ENCODE results near the gene PAWR. TPM values are rescaled to one million over a fixed set of nuclear protein-coding genes. Genes with fewer than 3 reads are reported as not detected.
A peak's percentile ranks its signal among the peaks of the same experiment; 100 is the strongest.

Gene PAWR
- polyA plus RNA-seq, 1 donor (not counting 4 experiments of a cell fraction or from before 2014, with no cell fraction given) = 41.1 TPM

GRCh38 chr12:79676579-79676978, 14.2 kb downstream of the PAWR start:
- H3K4me1 ChIP-seq (ENCODE audit: control insufficient read depth, extremely low read depth, insufficient read depth, low read length) = peaks cover 45% of the 10 kb centered on the region
- peaks cover 10% of the 10 kb centered on the region for H4K20me1 ChIP-seq (ENCODE audit: control insufficient read depth, extremely low read depth, insufficient read depth, low read length)
- TF ChIP-seq EZH2 (IDR thresholded peaks at IDR 0.05; ENCODE audit: low read length) = no peak
- no peak for TF ChIP-seq CTCF (optimal IDR thresholded peaks at IDR 0.05 in 1 of 3, IDR thresholded peaks at IDR 0.05 in 1 of 3, conservative IDR thresholded peaks at IDR 0.05 in 1 of 3; ENCODE audit: extremely low read depth in 1 of 3, insufficient read depth in 2 of 3, low read length in 3 of 3)

GRCh38 chr12:79674629-79675028, 16.1 kb downstream of the PAWR start:
- Histone ChIP-seq H3K4me1 (ENCODE audit: control insufficient read depth, extremely low read depth, insufficient read depth, low read length) (peaks cover 39% of the 10 kb centered on the region), H4K20me1 (ENCODE audit: control insufficient read depth, extremely low read depth, insufficient read depth, low read length) (peaks cover 8% of the 10 kb centered on the region)
- peak; percentile 79 for FAIRE-seq

More at GRCh38 chr12:79676579-79676978, 14.2 kb downstream of the PAWR start:
- H3K9me1 ChIP-seq (ENCODE audit: control insufficient read depth, extremely low read depth, insufficient read depth, low read length) = peaks cover 3% of the 10 kb centered on the region
- no peaks in the 10 kb centered on the region for H3K27me3 ChIP-seq (ENCODE audit: control insufficient read depth, extremely low read depth, insufficient read depth, low read length)
- no peaks in the 10 kb centered on the region for H3K9me3 ChIP-seq (ENCODE audit: control insufficient read depth, low read depth, low read length)
- DNase-seq (ENCODE audit: low read depth, low spot score) (no peak), FAIRE-seq (no peak)
- H2AFZ ChIP-seq (ENCODE audit: control insufficient read depth, low read length) = no peak overlapping the region
- no peak overlapping the region for H3K4me2 ChIP-seq (ENCODE audit: control insufficient read depth, extremely low read depth, insufficient read depth, low read depth, low read length)
- no peak overlapping the region for H3K4me3 ChIP-seq (ENCODE audit: control insufficient read depth in 2 of 3, extremely low read depth in 1 of 3, insufficient read depth in 2 of 3, low read depth in 1 of 3, low read length in 3 of 3)
- no peaks in the 10 kb centered on the region for H3K36me3 ChIP-seq (ENCODE audit: control insufficient read depth in 2 of 2, extremely low read depth in 1 of 2, insufficient read depth in 2 of 2, low read length in 2 of 2)
- no peak overlapping the region for H3K9ac ChIP-seq (ENCODE audit: control insufficient read depth, extremely low read depth, insufficient read depth, low read length)
- dilution Hi-C loops (cut with MboI; ENCODE audit: extremely low pct_ligation_motif_present, low sequenced_read_pairs) = no loop called here
- H3K79me2 ChIP-seq (ENCODE audit: control insufficient read depth, insufficient read depth, low read length) = peaks cover 92% of the 10 kb centered on the region
- H3K27ac ChIP-seq (ENCODE audit: control insufficient read depth, insufficient read depth, low read length) = no peak overlapping the region

More at GRCh38 chr12:79674629-79675028, 16.1 kb downstream of the PAWR start:
- Histone ChIP-seq H3K27me3 (ENCODE audit: control insufficient read depth, extremely low read depth, insufficient read depth, low read length) (no peaks in the 10 kb centered on the region), H3K4me2 (ENCODE audit: control insufficient read depth, extremely low read depth, insufficient read depth, low read depth, low read length) (no peak overlapping the region), H2AFZ (ENCODE audit: control insufficient read depth, low read length) (no peak overlapping the region), H3K79me2 (ENCODE audit: control insufficient read depth, insufficient read depth, low read length) (peaks cover 92% of the 10 kb centered on the region), H3K9ac (ENCODE audit: control insufficient read depth, extremely low read depth, insufficient read depth, low read length) (no peak overlapping the region), H3K9me1 (ENCODE audit: control insufficient read depth, extremely low read depth, insufficient read depth, low read length) (peaks cover 3% of the 10 kb centered on the region), H3K36me3 (ENCODE audit: control insufficient read depth in 2 of 2, extremely low read depth in 1 of 2, insufficient read depth in 2 of 2, low read length in 2 of 2) (no peaks in the 10 kb centered on the region), H3K4me3 (ENCODE audit: control insufficient read depth in 2 of 3, extremely low read depth in 1 of 3, insufficient read depth in 2 of 3, low read depth in 1 of 3, low read length in 3 of 3) (no peak overlapping the region), H3K9me3 (ENCODE audit: control insufficient read depth, low read depth, low read length) (no peaks in the 10 kb centered on the region), H3K27ac (ENCODE audit: control insufficient read depth, insufficient read depth, low read length) (peak overlapping the region; percentile 13)
- no peak for TF ChIP-seq EZH2 (IDR thresholded peaks at IDR 0.05; ENCODE audit: low read length)
- TF ChIP-seq CTCF (optimal IDR thresholded peaks at IDR 0.05 in 1 of 3, IDR thresholded peaks at IDR 0.05 in 1 of 3, conservative IDR thresholded peaks at IDR 0.05 in 1 of 3; ENCODE audit: extremely low read depth in 1 of 3, insufficient read depth in 2 of 3, low read length in 3 of 3) = no peak
- DNase-seq (ENCODE audit: low read depth, low spot score) = no peak
- dilution Hi-C loops (cut with MboI; ENCODE audit: extremely low pct_ligation_motif_present, low sequenced_read_pairs) = no loop called here
